Fibroblast of villous mesenchyme (primary cell): ENCODE data around the gene ELN. TPM values are rescaled to one million over a fixed set of nuclear protein-coding genes. Genes with fewer than 3 reads are reported as not detected.
A peak's percentile ranks its signal among the peaks of the same experiment; 100 is the strongest.
"Not testable (repeated sequence)": the region's sequence is repeated elsewhere in the genome, so short reads cannot be mapped to it uniquely, and the experiment has no call there.

Source experiments
- DNase-seq: peaks from one replicate; pipeline ENCODE4 v3.0.0-alpha.2; 2010; ENCODE audit warnings: low read depth
- H3K4me3 ChIP-seq: 2 replicates; pipeline ENCODE4 v1.5.1; 2011; ENCODE audit warnings: low read depth, mild to moderate bottlenecking, low read length
- CTCF ChIP-seq: IDR thresholded peaks from 2 replicates; pipeline ENCODE4 v1.5.1; 2012; ENCODE audit warnings: low read depth, mild to moderate bottlenecking, low read length; ENCODE audit not compliant: insufficient read depth
- total RNA-seq: library from RNA; depleted of rRNA; stranded (reverse); fragments of >200 nt; gene quantifications from 2 replicates; pipeline ENCODE4 v1.2.3, GENCODE V29; 2012

The ELN gene
- total RNA-seq, 1 donor = under 0.01 TPM

DNA sequence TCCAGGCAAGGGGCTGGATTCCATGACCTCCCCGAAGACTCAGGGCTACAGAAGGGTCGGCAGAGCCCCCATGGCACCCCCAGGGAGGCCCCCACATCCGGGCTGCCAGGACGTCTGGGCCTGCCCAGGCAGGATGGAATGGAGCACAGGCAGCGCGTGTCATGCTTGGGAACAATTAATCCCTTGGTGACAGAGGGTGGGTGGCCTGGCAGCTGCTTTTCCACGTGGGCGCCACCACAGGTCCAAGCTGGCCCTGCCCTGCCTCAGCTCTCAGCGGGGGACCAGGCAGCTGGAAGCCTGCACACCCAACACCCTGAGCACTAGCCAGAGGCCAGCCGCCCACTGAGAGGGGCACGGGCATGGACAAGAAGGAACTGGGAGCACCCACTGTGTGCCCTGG, 11.4 kb downstream of the ELN start:
- no peak for TF ChIP-seq CTCF
- DNase-seq = no peak
- H3K4me3 ChIP-seq = no peak overlapping the region

DNA sequence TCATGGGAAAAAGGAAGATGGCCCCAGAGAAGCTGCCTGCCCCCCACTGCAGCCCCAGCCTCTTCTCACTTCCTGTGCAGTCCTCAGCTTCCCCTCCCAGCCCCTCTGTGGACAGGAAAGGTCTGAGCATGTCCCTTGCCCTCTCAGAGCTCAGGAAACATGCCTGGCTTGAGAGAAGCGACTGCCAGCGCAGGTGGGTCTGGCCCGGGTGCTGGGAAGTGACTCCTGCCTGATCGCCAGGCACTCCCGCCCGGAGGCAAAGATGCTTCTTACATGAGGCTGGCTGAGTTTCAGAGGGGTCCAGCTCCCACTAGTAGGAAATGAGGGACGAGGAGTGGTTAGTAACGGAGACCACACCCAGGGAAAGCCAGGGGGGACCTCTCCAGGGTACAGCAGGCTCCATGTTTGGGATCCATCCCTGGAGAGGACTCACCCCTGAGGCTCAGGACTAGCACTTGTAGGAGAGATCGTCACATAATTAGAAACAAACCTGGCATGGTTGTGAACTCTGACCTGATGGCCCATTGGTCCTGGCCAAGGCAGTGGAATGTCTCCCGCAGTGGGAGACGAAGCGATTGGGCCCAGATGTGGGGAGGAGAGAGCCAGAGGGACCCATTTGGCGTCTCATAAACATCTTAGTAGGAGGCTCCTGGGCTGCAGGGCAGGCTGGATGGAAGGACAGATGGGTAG, 12.3 kb downstream of the ELN start:
- DNase-seq = no peak
- H3K4me3 ChIP-seq = no peak overlapping the region

DNA sequence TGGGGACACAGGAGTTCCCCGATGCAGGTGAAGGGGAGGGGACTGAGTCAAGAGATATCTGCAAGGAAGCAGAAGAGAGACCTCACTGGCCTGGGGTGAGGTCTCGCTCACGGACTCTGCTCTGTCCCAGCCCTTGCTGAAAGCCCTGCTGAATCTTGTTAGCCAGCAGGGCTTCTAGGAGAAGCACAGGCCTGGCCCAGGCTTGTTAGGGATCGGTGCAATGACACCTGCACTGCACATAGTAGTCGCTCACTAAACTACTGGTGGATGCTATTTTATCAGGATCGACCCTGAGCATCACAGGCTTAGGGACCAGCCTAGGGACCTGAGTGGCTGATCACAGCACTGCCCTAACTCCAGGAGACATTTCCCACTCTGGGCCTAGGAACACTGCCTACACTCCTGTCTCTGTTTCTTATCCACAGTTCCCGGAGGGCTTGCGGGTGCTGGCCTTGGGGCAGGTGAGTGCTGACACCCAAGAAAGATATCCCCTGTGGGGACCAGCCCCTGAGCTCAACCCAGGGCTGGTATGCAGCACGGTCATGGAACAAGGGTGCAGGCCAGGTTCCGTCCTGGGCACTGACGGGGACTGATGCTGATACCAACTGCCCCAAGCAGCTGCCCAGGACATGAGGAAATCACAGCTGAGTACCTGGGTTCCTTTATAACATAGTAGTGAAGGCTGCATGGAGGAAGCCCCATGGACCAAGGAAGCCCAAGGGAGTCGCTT, 13.0 kb downstream of the ELN start:
- no peak for DNase-seq
- no peak for TF ChIP-seq CTCF
- H3K4me3 ChIP-seq = no peak overlapping the region

More for the DNA sequence above, 12.3 kb downstream of the ELN start:
- no peak for TF ChIP-seq CTCF

- no peak for TF ChIP-seq CTCF
- H3K4me3 ChIP-seq = no peak overlapping the region
- no peak for DNase-seq
Measured at GRCh38 chr7:74042746-74043522, 15.0 kb downstream of the ELN start.

GRCh38 chr7:74043523-74043951, 15.6 kb downstream of the ELN start:
- peak; percentile 74 for DNase-seq
- no peak for TF ChIP-seq CTCF
- H3K4me3 ChIP-seq = no peak overlapping the region

DNA sequence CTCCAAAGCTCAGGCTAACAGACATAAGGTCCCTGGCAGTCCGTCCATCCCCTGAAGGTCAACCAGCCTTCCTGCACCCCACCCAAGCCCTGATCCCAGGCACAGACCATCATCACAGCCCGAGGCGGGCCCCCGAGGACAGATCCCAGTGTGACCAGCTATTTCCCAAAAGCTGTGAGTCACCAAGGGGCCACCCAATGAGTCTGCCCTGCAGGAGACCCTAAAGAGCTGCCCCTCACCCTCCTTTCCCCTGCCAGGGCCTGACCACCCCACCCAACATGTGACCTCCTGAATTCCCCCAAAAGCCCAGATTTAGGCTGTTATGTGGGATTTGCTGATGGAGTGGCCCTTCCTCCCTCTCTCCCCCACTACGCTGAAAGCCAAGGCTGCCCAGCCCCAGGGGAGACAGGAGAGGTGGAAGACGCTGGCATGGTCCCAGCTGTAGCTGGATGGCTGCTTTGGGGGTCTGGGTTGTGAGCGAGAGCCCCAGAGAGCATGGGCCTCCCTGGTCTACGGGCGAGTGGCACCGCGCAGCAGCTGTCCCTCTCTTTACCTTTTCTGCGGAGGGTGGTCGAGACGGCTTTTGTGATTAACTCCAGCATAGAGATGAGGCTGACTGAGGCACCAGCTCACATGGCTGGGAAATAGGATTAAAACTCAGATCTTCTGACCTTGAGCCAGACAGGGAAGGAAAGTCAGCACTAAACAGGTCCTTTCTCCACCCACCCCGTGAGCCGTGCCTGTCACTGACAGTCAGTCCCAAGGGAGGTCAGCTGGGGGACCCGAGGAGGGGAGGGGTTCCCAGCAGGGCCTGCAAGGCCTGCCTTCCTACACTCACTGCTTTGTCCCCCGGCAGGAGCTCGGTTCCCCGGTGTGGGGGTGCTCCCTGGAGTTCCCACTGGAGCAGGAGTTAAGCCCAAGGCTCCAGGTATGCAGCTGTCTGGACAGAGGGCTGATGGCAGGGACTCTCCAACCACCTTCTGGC, 16.7 kb downstream of the ELN start:
- TF ChIP-seq CTCF = no peak
- DNase-seq = no peak
- H3K4me3 ChIP-seq = no peak overlapping the region

DNA sequence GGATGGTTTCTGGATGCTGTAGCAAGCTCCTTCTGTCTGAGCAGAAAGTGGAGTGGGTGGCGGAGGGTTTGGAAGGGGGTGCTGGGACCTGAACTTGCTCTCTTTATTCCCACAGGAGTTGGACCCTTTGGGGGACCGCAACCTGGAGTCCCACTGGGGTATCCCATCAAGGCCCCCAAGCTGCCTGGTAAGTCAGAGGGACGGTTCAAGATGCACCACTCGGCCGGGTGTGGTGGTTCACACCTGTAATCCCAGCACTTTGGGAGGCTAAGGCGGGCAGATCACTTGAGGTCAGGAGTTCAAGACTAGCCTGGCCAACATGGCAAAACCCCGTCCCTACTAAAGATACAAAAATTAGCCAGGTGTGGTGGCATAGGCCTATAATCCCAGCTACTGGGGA, 18.6 kb downstream of the ELN start:
- H3K4me3 ChIP-seq = not testable (repeated sequence)

More for the DNA sequence above, 18.6 kb downstream of the ELN start:
- DNase-seq = not testable (repeated sequence)
